GM12874 (cell line): Measurements from ENCODE around the gene CRTC1.
A peak's percentile ranks its signal among the peaks of the same experiment; 100 is the strongest.

Experiments used
- CTCF ChIP-seq: IDR thresholded peaks from 2 replicates; pipeline ENCODE4 v1.5.1; 2011; ENCODE audit warnings: low read depth, mild to moderate bottlenecking, control low read depth, low read length, moderate library complexity; ENCODE audit not compliant: insufficient read depth

CRTC1 gene

GRCh38 chr19:18770663-18771327 lies 87.3 kb downstream of the CRTC1 start:
- no peak for TF ChIP-seq CTCF

GRCh38 chr19:18771328-18772242 lies 88.1 kb downstream of the CRTC1 start:
- peak; percentile 34; the same call in 1 of the 2 replicates for TF ChIP-seq CTCF

- no peak for TF ChIP-seq CTCF
Measured at GRCh38 chr19:18772620-18773587, 89.4 kb downstream of the CRTC1 start.

GRCh38 chr19:18773682-18774081 lies 90.2 kb downstream of the CRTC1 start:
- no peak for TF ChIP-seq CTCF

GRCh38 chr19:18774107-18774506 lies 90.6 kb downstream of the CRTC1 start:
- TF ChIP-seq CTCF = no peak

GRCh38 chr19:18774782-18775444 lies 91.4 kb downstream of the CRTC1 start:
- TF ChIP-seq CTCF = no peak
